ENCODE measurements around the gene TGFA. TPM values are rescaled to one million over a fixed set of nuclear protein-coding genes. Genes with fewer than 3 reads are reported as not detected.

Gene TGFA
- total RNA-seq, 1 experiment from 2014 or later, result 50.1 TPM

- no peak overlapping the region for H3K4me3 ChIP-seq (replicated peaks in 1 of 2; ENCODE audit: low read depth in 1 of 2, low read length in 2 of 2)
- no peaks in the 10 kb centered on the region for H3K79me2 ChIP-seq (ENCODE audit: insufficient read depth, low read length)
- no peaks in the 10 kb centered on the region for H3K9me2 ChIP-seq (ENCODE audit: insufficient read depth)
- H3K9ac ChIP-seq (ENCODE audit: low read length), result no peak overlapping the region
- H3K4me1 ChIP-seq (ENCODE audit: control insufficient read depth in 1 of 2, insufficient read depth in 2 of 2, low read length in 2 of 2), result no peaks in the 10 kb centered on the region
- no peak overlapping the region for H3K4me2 ChIP-seq (ENCODE audit: low read length)
- H2AFZ ChIP-seq (ENCODE audit: low read depth, low read length, poor library complexity, severe bottlenecking), result no peak overlapping the region
- ChIA-PET RAD21 (ENCODE audit: low non-redundant PET in 1 of 2, low total read pairs in 2 of 2, uncharacterized antibody in 2 of 2, unreplicated experiment in 2 of 2) (no interaction called here), CTCF (interaction anchor here (1.4 kb wide), 1 partner anchor 156 kb away, joined by 5 read pairs; no protein-coding TSS in a partner anchor), POLR2A (no interaction called here)
- DNase-seq (ENCODE audit: low read depth, low spot score) (no peak), ATAC-seq (peak; percentile 80)
- TF ChIP-seq, protein P1, sequence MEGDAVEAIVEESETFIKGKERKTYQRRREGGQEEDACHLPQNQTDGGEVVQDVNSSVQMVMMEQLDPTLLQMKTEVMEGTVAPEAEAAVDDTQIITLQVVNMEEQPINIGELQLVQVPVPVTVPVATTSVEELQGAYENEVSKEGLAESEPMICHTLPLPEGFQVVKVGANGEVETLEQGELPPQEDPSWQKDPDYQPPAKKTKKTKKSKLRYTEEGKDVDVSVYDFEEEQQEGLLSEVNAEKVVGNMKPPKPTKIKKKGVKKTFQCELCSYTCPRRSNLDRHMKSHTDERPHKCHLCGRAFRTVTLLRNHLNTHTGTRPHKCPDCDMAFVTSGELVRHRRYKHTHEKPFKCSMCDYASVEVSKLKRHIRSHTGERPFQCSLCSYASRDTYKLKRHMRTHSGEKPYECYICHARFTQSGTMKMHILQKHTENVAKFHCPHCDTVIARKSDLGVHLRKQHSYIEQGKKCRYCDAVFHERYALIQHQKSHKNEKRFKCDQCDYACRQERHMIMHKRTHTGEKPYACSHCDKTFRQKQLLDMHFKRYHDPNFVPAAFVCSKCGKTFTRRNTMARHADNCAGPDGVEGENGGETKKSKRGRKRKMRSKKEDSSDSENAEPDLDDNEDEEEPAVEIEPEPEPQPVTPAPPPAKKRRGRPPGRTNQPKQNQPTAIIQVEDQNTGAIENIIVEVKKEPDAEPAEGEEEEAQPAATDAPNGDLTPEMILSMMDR (IDR thresholded peaks at IDR 0.05 in 2 of 3, conservative IDR thresholded peaks at IDR 0.05 in 1 of 3; ENCODE audit: borderline replicate concordance in 1 of 3, insufficient read depth in 1 of 3, low read depth in 2 of 3, low read length in 2 of 3), result peak in 2 of 3 experiments; percentile 36 to 45; a peak in 3 of 6 replicates
- TF ChIP-seq RAD21 (IDR thresholded peaks at IDR 0.05; ENCODE audit: low read depth), result peak; percentile 29; the same call in 1 of the 2 replicates
- no peak for TF ChIP-seq ZBTB33 (IDR thresholded peaks at IDR 0.05; ENCODE audit: extremely low read depth, insufficient replicate concordance, low read length)
- H4K20me1 ChIP-seq (ENCODE audit: insufficient read depth), result no peaks in the 10 kb centered on the region
- no peaks in the 10 kb centered on the region for H3K27me3 ChIP-seq (ENCODE audit: insufficient read depth, low read length)
- BruUV-seq (replicated peaks), result no TSS peak
- no peak overlapping the region for H3K27ac ChIP-seq (ENCODE audit: low read depth, low read length)
- H3K9me3 ChIP-seq (ENCODE audit: control insufficient read depth in 1 of 2, insufficient read depth in 1 of 2, low read depth in 1 of 2, low read length in 2 of 2), result no peaks in the 10 kb centered on the region
- intact Hi-C loops (cut with micrococcal nuclease), result no loop called here
- peaks cover 5 to 10% of the 10 kb centered on the region in 2 experiments; a peak in 2 of 4 replicates for H3K36me3 ChIP-seq (ENCODE audit: control insufficient read depth in 1 of 2, insufficient read depth in 2 of 2, low read length in 2 of 2)
Measured at GRCh38 chr2:70460333-70460732, 93.3 kb downstream of the TGFA start.

DNA sequence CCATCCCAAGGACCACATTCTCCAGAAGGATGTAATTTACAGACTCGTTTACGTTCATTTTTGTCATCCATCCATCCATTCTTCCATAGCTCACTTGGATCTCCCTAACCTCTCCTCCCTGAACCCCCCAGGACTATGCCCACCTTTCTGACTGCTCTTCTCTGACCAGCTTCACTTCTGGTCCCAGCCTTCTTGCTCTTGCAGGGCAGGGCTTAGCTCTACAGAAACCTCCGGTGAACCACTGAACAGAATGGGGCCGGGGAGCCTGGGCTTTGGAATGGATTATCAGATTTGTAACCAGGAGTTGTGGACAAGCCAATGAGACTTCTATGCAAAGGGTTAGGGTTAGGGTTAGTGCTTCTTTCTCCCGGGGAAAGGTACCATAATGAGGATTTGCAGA is 95.0 kb downstream of the TGFA start:
- DNase-seq (ENCODE audit: low read depth, low spot score), result no peak
- Histone ChIP-seq H3K79me2 (ENCODE audit: insufficient read depth, low read length) (no peaks in the 10 kb centered on the region), H3K36me3 (ENCODE audit: control insufficient read depth in 1 of 2, insufficient read depth in 2 of 2, low read length in 2 of 2) (peaks cover 5 to 10% of the 10 kb centered on the region in 2 experiments; a peak in 3 of 4 replicates), H3K9me3 (ENCODE audit: control insufficient read depth in 1 of 2, insufficient read depth in 1 of 2, low read depth in 1 of 2, low read length in 2 of 2) (no peaks in the 10 kb centered on the region), H3K4me3 (replicated peaks in 1 of 2; ENCODE audit: low read depth in 1 of 2, low read length in 2 of 2) (no peak overlapping the region), H3K4me2 (ENCODE audit: low read length) (no peak overlapping the region), H3K9ac (ENCODE audit: low read length) (no peak overlapping the region), H3K4me1 (ENCODE audit: control insufficient read depth in 1 of 2, insufficient read depth in 2 of 2, low read length in 2 of 2) (no peaks in the 10 kb centered on the region), H3K9me2 (ENCODE audit: insufficient read depth) (no peaks in the 10 kb centered on the region), H3K27me3 (ENCODE audit: insufficient read depth, low read length) (no peaks in the 10 kb centered on the region), H4K20me1 (ENCODE audit: insufficient read depth) (no peaks in the 10 kb centered on the region), H2AFZ (ENCODE audit: low read depth, low read length, poor library complexity, severe bottlenecking) (no peak overlapping the region), H3K27ac (ENCODE audit: low read depth, low read length) (no peak overlapping the region)
- BruUV-seq (replicated peaks), result no TSS peak
- RAD21 ChIA-PET (ENCODE audit: low non-redundant PET in 1 of 2, low total read pairs in 2 of 2, uncharacterized antibody in 2 of 2, unreplicated experiment in 2 of 2), result no interaction called here
- CTCF ChIA-PET, result no interaction called here
- POLR2A ChIA-PET, result no interaction called here
- intact Hi-C loops (cut with micrococcal nuclease), result no loop called here
- no peak for ATAC-seq
- TF ChIP-seq SRF (IDR thresholded peaks at IDR 0.05; ENCODE audit: low read depth) (no peak), FOSL1 (IDR thresholded peaks at IDR 0.05; ENCODE audit: low read depth) (no peak), EZH2 (IDR thresholded peaks at IDR 0.05) (no peak), POLR2A (IDR thresholded peaks at IDR 0.05; ENCODE audit: borderline replicate concordance, extremely low read depth, insufficient read depth, insufficient read length) (no peak), JUND (IDR thresholded peaks at IDR 0.05) (no peak), SP1 (IDR thresholded peaks at IDR 0.05; ENCODE audit: low read depth) (no peak), ZBTB33 (IDR thresholded peaks at IDR 0.05; ENCODE audit: extremely low read depth, insufficient replicate concordance, low read length) (no peak)
- TF ChIP-seq, protein P2, sequence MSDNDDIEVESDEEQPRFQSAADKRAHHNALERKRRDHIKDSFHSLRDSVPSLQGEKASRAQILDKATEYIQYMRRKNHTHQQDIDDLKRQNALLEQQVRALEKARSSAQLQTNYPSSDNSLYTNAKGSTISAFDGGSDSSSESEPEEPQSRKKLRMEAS (IDR thresholded peaks at IDR 0.05), result no peak

All from HCT116 (cell line).